CD4-positive, alpha-beta T cell treated with Interleukin-15 for 1 hour (primary cell): Measurements from ENCODE around the gene HIVEP3.

Experiments
- DNase-seq: peaks from one replicate; pipeline ENCODE4 v3.0.0-alpha.2; 2020

HIVEP3 gene

DNA sequence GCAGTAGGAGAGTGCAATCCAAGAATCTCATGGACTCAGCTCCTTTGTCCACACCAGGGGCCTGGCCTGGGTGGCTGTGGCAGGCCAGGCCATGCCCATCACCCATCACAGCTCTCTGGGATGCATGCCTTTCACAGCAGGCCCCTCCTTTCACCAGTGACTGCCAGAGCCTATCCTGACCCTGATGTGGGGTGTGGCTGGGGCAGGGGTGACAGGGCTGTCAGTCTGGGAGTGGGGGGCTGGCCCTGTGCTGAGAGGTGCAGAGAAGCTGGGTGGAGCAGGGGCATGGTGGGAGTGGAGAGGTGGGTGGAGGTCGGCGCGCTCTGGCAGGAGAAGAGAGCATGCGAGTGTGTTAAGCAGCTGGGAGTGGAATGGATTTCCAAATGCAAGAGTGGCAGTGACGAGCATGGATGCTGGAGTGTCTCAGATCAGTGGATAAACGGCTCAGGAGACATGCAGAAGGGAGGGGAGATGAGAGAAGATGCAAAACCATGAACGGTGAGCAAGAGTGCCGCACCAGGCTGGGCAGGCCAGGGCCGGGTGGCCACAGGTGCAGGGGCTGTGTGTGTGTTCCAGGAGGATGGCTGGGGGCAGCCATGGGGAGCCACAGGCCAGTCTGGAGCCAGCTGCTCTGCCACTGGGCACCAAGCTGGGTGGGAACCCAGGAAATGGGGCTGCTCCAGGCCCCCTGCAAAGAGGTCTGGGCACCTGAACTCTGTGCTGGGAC is 394.6 kb downstream of the HIVEP3 start:
- no peak for DNase-seq

DNA sequence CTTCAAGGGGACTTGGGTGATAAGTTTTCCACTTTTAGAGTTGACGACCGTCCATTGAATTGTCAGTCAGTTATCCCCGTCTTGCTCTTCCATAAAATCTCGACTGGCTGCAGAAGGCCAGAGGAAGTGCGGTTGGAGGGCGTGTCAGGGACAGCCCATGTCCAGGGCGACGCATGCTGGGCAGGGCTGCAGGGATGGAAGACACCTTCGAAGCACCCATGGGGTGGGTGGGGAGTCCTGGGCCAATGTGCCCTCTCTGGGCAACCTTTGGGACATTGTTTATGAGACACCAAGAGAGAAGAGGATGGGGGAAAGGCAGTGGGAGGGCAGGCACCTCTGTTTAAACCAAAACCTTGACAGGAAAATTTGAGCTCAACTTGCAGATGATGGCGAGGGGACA is 395.7 kb downstream of the HIVEP3 start:
- no peak for DNase-seq

DNA sequence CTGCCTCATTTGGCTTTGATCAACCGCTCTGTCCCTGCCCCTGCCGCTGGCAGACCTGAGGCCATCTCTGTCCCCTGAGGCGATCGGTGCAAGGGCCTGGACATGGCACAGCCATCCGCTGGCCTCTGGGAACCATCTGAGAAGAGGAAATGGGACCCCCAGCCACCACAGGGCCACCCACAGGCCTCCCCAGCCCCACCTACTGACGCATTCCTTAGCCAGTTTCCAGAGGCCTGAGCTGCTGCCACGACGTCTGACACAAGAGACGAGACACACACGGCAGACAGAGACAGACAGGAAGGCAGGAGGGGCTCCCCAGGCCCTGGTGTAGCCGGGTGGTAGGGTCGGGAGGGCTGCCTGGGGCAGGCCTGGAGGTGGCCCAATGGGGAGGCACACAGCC is 397.0 kb downstream of the HIVEP3 start:
- DNase-seq, result no peak

DNA sequence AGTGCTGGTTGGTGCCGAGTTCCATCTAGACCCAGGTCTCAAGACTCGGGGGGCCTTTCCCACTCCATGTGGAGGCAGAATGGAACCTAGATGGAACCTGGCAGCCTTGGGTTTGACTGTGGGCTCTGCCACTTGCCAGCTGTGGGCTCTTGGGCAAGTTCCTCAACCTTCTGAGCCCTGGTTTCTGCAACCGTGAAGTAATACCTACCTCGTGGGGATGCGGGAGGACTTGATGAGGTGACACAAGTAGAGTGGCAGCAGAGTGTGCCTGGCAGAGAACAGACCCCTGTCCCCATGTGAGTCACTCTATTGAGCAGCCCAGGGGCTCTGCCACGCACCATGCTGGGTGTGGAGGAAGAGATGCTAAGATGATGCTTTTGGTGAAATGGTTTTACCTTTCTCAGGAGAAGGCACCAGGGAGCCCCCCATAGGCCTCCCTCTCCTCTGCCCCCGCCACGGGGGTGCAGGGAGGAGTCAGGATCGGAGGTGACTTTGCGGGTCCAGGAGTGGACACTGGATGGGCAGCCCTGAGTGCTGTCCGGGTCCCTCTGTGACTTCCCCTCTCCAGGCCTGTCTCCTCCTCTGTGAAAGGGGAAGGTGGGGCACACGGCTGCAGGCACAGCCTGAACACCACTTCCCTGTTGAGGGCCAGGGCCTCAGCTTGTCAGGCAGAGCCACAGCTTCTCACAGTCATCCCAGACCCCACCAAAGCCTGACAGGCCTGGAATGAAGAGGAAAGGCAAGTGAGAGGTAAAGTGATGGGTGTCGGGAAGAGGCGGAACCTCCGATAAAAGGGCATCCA is 397.6 kb downstream of the HIVEP3 start:
- DNase-seq, result no peak

DNA sequence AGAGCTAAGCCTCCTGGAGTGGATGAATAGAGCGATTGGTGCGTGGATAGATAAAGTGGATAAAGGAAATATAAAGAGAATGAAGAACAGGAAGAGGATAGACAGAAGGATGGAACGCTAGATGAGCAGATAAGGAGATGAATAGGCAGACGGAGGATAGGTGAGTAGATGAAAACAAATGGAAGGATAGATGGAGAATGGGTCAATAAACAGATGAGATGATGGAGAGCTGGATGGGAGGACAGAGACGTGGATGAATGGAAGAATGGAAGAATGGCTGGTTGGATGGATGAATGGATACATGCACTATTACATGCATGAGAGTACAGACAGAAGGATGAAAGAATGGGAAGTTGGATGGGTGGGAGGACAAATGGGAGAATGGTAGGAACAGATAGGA is 399.1 kb downstream of the HIVEP3 start:
- DNase-seq, result no peak

DNA sequence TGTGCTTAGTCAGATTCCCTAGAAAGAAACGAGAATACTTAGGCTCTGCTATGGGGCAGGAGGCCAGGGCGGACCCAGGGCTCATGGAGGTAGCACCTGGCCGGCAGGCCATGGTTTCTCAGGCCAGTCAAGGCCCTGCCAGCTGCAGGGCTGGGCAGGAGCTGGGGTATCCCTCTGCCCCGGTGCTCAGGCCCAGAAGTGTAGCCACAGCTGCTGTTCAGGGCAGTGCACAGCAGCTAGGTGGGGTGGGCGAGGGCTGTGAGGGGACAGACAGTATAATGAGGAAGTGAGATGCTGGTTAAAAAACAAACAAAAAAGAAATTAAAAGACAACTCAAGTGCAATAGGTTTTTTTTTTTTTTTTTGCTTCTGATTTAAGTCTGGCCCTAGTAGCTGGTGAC is 400.3 kb downstream of the HIVEP3 start:
- no peak for DNase-seq

DNA sequence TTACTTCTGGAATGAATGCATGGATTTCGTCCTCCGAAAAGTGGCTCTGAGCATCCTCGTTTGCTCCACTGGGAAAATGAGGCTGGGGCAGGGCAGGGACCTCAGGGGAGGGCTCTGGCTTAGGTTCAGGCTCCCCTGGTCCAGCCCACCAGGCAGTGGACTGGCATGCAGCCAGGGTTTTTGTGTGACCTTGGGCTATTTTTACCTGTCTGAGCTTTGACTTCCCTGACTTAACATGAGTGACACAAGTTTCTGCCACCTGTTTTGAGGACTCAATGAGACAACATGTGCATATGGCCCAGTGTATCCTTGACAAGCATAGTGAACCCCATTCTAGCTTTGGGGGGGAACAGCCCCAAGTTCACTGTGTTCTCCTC is 401.7 kb downstream of the HIVEP3 start:
- DNase-seq, result no peak

DNA sequence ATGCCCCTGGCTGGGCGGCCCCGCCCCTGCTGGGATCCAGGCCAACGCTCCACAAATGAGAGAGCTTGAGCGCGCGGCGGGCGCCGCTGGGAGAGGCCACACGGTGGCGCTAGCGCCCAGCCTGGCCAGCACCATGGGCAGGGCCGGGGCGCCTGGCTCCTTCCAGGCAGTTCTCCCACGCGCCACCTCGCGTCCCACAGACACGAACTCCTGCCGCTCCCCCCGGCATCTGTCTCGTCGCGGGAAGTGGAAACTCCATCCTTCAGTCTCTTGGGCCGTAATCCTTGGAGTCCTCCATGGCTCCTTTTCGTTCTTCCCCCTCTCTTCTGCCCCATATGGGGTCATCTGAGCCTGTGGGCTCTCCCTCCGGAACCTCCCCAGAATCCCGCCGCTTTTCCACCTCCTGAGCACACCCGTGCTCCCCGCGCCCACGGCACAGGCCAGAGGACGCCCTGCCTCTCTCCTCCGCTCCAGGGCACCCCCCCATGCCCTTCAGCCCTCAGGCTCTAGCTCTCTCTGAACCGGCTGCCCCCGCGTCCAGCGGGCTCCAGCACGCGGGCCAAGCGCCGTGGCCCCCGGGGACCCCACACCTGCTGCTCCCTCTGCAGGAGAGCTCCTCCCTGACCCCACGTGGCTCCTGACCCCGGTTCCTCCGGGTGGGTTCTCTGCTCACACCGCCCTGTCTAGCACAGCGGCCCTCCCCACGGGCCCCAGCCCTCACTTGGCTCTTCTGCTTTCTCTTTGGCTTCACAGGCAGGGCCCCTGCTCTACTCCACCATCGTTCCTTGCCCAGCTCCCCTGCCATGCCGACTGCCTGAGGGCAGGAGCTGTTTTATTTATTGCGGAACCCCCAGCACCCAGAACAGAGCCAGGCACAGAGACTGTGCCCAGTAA is 402.3 kb downstream of the HIVEP3 start:
- DNase-seq, result peak; percentile 61

DNA sequence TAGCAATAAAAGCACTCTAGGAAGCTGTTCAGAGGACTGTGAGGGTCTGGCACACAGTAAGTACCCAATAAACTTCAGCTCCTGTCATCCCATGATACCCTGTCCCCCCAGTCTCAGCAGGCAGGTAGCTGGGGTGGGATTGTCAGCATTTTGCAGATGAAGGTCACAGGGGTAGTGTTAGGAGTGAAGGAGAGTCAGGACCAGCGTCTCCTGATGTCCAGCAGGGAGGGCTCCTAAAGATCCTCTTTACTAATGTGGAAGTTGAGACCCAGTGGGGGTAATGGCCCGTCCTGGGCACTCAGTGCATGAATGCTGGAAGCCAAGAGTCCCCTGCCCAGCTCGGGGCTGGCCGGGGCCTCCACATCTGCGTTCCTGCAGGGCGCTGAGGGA is 402.9 kb downstream of the HIVEP3 start:
- DNase-seq, result no peak

DNA sequence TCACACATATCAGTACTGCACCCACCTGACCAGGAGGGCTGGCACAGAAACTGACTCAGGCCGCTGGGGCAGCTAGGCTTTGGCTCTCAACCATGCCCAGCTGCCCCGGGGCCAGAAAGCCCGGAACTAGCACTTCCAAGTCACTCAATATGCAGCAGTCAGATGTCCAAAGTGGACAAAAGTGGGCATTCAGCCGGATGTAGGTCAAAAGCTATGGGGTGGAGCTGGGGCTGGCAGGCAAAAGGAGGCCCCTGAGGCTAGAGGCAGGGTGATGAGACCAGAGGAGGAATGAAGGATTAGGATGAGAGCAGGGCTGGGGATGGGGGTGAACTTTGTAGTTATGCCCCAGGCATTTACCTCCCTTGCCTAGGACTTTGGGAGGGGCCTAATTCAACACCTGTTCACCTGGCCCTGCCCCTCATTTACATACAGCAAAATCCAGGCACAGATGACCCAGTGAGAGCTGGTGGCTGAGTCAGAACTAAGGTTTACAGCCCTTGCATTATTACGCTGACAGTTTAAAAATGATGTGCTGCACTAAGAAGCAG is 403.5 kb downstream of the HIVEP3 start:
- no peak for DNase-seq

DNA sequence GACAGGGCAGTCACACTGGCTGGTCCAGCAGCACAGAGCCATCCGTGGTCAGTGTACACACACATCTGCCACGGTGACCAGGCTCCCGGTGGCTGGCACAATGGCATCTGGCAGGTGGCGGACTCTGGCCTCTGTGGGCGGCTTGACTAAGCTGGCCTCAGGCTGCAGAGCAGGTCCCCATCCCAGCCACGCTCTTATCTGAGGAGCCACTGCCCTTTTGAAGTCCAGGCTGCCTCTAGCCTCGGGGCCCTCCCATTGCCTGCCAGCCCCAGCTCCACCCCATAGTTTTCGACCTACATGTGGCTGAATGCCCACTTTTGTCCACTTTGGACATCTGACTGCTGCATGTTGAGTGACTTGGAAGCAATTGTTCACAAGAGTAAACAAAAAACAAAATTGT is 404.3 kb downstream of the HIVEP3 start:
- DNase-seq, result no peak

DNA sequence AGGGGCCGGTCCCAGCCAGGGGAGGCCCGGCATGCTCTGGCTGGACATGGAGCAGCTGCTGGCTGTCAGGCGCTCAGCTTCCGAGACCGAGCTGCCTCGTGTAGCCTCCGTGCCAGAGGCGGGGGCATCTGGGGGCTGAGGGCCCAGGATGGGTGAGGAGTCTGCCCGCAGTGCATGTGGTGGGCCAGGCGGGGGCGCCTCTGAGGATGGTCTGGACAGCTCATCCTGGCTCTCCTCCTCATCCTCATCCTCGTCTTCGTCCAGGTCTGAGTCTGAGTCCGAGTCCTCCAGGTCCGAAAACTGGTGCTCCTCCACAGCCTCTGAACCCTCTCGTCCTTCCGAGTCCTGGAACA is 405.4 kb downstream of the HIVEP3 start:
- no peak for DNase-seq

DNA sequence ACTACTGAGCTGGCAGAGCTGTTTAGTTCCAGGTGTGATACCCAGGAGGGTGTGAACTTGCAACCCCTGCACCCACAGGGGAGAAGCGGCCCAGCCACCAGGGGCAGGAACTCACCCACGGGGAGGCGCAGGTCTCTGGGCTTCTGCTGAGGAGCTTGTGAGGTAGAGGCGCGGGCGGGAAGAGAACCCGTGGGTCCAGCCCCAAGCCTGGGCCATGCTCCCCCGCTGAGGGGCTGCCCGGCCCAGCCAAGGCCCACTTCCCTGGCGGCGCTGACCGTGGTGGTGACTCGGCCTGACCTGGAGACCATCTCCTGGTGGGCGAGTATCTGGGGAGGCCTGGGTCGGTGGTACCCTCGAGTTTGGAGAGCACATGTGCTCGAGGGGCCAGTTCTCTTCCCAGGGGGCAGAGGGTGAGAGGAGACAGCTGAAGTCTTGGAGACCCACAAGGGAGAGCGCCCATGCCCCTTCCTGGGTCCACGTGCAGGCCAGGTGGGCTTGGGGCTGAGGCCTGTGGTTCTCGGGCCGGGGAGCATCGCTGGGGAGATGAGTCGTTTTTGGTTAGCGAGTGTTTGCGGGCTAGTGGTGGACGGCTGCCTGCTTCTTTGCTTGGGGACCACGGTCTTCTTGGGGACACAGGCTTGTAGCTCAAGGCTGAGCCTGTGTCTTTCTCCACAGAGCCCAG is 405.9 kb downstream of the HIVEP3 start:
- DNase-seq, result no peak

DNA sequence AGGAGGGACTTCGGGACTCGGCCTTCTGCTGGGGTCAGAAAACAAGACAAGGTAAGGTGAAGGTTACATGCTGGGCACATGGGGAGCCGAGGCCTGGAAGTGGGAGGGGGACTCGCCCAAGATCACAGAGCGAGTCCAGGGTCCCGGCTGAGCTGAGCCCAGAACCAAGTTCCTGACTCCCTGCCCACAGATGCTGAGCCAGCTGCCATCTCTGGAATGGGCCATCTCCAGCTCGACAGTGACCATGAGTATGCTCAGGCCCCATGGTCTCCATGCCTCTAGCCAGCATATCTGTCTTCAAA is 407.5 kb downstream of the HIVEP3 start:
- DNase-seq, result no peak

DNA sequence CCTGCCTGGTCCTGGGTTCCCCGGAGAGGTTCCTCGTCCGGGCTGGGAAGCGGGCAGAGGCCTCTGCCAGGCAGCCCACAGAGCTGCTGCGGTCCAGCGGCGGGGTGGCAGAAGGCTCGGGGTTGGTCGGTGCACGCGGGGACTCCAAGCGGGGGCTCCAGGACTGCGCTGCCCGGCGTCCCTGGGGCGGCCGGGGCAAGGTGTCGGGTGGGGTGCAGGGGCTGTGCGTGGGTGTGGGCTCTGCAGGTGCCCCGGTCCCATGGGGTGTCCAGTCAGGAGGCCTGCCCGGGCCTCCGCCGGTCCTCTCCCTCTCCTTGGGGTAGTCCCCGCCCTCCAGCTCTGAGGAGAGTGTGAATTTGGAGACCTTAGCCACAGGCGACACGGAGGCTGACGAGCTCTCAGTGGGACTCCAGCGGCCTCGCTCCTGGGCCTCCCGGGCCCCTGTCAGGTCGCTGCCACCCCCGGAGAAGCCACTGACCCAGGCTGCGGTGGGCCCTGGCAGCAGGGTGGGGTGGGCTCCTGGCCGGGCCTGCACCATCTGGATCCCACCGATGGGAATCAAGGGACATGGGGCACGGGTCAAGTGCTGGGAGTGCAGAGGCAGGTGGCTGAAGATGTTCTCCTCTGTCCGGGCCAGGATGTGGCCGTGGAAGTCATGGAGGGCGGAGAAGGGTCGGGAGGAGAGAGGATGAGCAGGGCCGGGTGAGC is 408.0 kb downstream of the HIVEP3 start:
- DNase-seq, result no peak

DNA sequence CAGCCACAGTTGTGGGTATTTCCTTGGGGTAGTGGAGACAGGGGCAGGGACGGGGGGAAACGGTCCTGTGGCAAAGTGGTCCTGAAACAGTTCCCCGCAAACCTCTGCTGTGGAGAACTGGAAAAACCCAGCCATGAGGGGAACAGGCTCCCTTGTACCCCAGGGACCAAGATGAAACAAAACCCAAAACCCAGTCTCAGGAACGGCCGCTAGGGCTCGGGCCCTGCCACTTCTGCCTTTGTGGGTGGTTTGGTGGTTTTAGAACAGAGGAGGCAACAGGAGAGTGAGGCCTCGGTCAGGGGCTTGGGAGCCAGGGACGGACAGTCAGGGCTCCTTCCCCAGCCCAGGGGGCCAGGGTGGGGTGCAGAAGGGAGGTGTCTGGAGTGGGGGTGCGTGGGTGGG is 409.5 kb downstream of the HIVEP3 start:
- DNase-seq, result no peak

DNA sequence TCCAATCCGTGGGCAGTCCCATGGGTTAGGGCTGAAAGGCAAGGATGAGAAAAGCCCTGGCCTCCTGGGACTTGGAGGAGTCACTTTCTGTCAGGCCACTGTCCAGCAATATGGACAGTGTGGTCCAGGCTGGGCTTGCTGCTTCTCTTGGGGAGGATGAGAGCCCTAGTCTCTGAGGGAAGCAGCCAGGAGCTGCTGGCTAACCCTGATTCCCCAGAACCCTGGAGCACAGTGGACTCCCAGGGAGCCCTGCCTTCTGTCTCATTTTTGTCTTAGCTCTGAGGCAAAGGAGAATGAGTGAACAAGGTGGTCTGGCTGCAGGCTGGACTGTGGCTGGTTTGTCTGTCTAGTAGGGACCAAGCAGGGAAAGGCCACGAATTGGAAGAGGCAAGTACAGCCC is 410.4 kb downstream of the HIVEP3 start:
- no peak for DNase-seq

DNA sequence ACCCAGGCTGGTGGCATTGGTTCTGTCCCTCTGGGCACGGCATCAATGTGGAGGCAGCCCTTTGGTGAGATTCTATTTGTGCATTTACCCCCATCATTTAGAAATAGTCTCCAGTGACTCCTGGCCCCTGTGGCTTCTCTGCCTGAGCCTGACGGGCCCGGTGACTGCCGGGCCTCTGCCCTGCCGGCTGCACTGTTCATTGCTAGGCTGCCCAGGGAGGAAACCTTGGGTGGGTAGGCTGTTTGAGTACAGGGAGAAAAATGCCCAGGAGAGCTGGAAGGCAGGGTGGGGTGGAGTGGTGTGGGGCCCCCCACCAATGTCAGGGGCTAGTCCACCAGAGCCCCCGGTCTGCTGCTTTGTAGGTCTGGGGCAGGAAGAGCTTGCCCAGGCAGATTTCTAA is 410.9 kb downstream of the HIVEP3 start:
- DNase-seq, result no peak

DNA sequence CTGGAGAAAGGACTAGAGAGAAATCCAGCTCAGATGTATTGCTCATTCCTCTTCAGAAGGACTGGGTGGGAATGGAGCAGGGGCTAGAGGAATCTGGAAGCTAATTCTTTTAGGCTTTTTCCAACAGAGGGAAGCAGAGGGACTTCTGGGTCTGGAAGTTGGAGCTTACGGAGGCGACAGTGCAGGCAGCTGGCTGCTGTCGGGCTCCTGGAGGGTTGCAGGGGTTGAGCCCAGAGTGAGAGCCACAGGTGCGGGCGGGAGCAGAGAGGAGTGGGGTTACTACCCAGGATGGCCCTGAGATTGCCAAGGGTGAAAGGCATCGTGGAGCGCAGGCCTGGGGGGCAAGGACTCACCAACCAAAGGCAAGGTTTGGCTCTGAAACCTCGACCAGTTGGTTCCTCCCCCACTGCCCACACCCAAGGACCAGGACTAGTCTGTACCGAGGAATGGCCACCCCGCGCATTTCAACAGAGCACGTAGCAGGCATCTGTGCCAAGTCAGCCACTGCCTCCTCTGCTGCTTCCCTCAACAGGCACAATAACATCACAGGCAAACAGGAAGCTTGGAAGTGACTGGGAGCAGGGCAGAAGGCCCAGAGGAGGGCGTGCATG is 411.5 kb downstream of the HIVEP3 start:
- DNase-seq, result no peak

DNA sequence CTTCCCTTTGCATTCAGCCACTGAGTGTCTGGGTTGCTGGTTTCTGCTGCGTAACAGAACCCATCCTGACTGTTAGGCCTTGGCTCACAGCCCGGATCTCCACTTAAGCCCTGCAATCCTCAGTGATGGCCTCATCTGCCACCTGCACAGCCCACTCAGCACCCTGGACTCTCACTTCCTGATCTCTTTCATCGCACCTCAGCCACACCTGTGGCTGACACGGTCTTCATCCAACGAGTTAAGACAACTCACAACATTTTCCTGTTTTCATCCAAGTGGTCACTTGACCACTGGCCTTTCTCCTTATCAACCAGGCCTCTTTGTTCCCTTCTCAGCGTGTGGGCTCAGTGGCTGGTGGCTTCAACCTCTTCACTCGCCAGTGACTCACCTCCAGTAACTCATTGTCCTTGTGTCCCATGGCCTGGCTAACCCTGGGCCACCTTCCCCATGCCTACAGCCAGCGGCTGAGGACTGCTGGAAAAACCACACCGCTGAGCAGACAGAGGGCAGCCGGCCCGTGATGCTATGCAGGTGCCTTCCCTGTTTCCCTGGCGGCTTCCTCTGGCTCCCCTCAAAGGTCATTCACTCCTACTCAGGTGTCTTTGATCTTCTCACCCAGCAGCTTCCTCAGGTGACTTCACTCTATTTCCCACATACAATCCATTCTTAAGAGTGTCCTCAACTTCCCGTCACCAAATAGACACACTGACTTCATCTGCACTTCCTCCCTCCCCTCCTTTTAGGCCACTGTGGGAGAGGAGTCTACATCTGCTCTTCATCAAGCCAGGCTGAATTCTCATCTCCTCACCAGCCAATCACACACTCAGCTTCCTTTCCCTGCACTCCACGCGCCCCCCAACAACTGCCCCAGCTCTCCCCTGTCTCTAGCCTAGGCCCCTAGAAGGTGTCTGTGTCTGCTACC is 414.3 kb downstream of the HIVEP3 start:
- no peak for DNase-seq
